ENCODE measurements around the gene CYP24A1. TPM values are rescaled to one million over a fixed set of nuclear protein-coding genes. Genes with fewer than 3 reads are reported as not detected.

The CYP24A1 gene
- total RNA-seq, 2 donors from 2014 or later, result 1.9 TPM; not detected in 1

GRCh38 chr20:54165803-54166202 lies 8.0 kb downstream of the CYP24A1 start:
- H3K4me1 ChIP-seq (replicated peaks), result no peaks in the 10 kb centered on the region
- no peak overlapping the region for H3K27ac ChIP-seq
- no peak overlapping the region for H3K4me3 ChIP-seq
- no peaks in the 10 kb centered on the region for H3K36me3 ChIP-seq
- no peaks in the 10 kb centered on the region for H3K9me3 ChIP-seq
- intact Hi-C loops (cut with DNase I), result no loop called here
- TF ChIP-seq CTCF (IDR thresholded peaks at IDR 0.05), result no peak
- no peak for TF ChIP-seq POLR2A (IDR thresholded peaks at IDR 0.05)
- no peak for TF ChIP-seq POLR2AphosphoS5 (IDR thresholded peaks at IDR 0.05)
- DNase-seq (ENCODE audit: low spot score), result no peak
- peaks cover 4% of the 10 kb centered on the region for H3K27me3 ChIP-seq (replicated peaks; ENCODE audit: insufficient read depth)
- WGBS, result 76% methylated on average over 2 of the region's 2 CpGs

- no peaks in the 10 kb centered on the region for H3K36me3 ChIP-seq
- no peaks in the 10 kb centered on the region for H3K4me1 ChIP-seq (replicated peaks)
- TF ChIP-seq CTCF (IDR thresholded peaks at IDR 0.05) (no peak), POLR2A (IDR thresholded peaks at IDR 0.05) (no peak)
- intact Hi-C loops (cut with DNase I), result no loop called here
- H3K4me3 ChIP-seq, result no peak overlapping the region
- DNase-seq (ENCODE audit: low spot score), result no peak
- WGBS, result 97% methylated on average over 9 of the region's 9 CpGs
- peaks cover 4% of the 10 kb centered on the region for H3K27me3 ChIP-seq (replicated peaks; ENCODE audit: insufficient read depth)
- no peaks in the 10 kb centered on the region for H3K9me3 ChIP-seq
- H3K27ac ChIP-seq, result no peak overlapping the region
Measured at GRCh38 chr20:54165014-54165413, 8.8 kb downstream of the CYP24A1 start.

GRCh38 chr20:54163402-54163801 lies 10.4 kb downstream of the CYP24A1 start:
- intact Hi-C loops (cut with DNase I), result no loop called here
- no peaks in the 10 kb centered on the region for H3K9me3 ChIP-seq
- no peaks in the 10 kb centered on the region for H3K4me1 ChIP-seq (replicated peaks)
- H3K27me3 ChIP-seq (replicated peaks; ENCODE audit: insufficient read depth), result peaks cover 4% of the 10 kb centered on the region
- no peak overlapping the region for H3K27ac ChIP-seq
- no peaks in the 10 kb centered on the region for H3K36me3 ChIP-seq
- no peak overlapping the region for H3K4me3 ChIP-seq
- TF ChIP-seq POLR2A (IDR thresholded peaks at IDR 0.05), result no peak
- no peak for TF ChIP-seq CTCF (IDR thresholded peaks at IDR 0.05)
- no peak for TF ChIP-seq POLR2AphosphoS5 (IDR thresholded peaks at IDR 0.05)
- DNase-seq (ENCODE audit: low spot score), result no peak
- 90% methylated on average over 5 of the region's 5 CpGs for WGBS

- TF ChIP-seq POLR2A (IDR thresholded peaks at IDR 0.05), result no peak
- no peak for TF ChIP-seq CTCF (IDR thresholded peaks at IDR 0.05)
- TF ChIP-seq POLR2AphosphoS5 (IDR thresholded peaks at IDR 0.05), result no peak
- intact Hi-C loops (cut with DNase I), result no loop called here
- H3K36me3 ChIP-seq, result no peaks in the 10 kb centered on the region
- H3K9me3 ChIP-seq, result no peaks in the 10 kb centered on the region
- 32% methylated on average over 16 of the region's 16 CpGs for WGBS
- H3K27me3 ChIP-seq (replicated peaks; ENCODE audit: insufficient read depth), result no peaks in the 10 kb centered on the region
- no peak overlapping the region for H3K27ac ChIP-seq
- no peak overlapping the region for H3K4me3 ChIP-seq
- no peak for DNase-seq (ENCODE audit: low spot score)
- H3K4me1 ChIP-seq (replicated peaks), result no peaks in the 10 kb centered on the region
Measured at GRCh38 chr20:54162378-54163009, 11.3 kb downstream of the CYP24A1 start.

GRCh38 chr20:54161821-54162149 lies 12.0 kb downstream of the CYP24A1 start:
- no peak for DNase-seq (ENCODE audit: low spot score)
- Histone ChIP-seq H3K36me3 (no peaks in the 10 kb centered on the region), H3K4me3 (no peak overlapping the region), H3K9me3 (no peaks in the 10 kb centered on the region), H3K4me1 (replicated peaks) (no peaks in the 10 kb centered on the region), H3K27ac (no peak overlapping the region), H3K27me3 (replicated peaks; ENCODE audit: insufficient read depth) (no peaks in the 10 kb centered on the region)
- WGBS, result 93% methylated on average over 4 of the region's 4 CpGs
- TF ChIP-seq POLR2A (IDR thresholded peaks at IDR 0.05), result no peak
- TF ChIP-seq CTCF (IDR thresholded peaks at IDR 0.05), result no peak
- TF ChIP-seq POLR2AphosphoS5 (IDR thresholded peaks at IDR 0.05), result no peak
- intact Hi-C loops (cut with DNase I), result no loop called here

Data from prostate gland (tissue), 2 donors.